NCI-H1930 (cell line): ENCODE data around the gene TEX51.
A peak's percentile ranks its signal among the peaks of the same experiment; 100 is the strongest.

Source experiments
- DNase-seq, 2 experiments: peaks; one replicate each; lab custom pipeline; 2025; lab: John Stamatoyannopoulos, UW

TEX51 gene

GRCh38 chr2:126879348-126880298 lies 19.1 kb upstream of the TEX51 start:
- DNase-seq = no peak

DNA sequence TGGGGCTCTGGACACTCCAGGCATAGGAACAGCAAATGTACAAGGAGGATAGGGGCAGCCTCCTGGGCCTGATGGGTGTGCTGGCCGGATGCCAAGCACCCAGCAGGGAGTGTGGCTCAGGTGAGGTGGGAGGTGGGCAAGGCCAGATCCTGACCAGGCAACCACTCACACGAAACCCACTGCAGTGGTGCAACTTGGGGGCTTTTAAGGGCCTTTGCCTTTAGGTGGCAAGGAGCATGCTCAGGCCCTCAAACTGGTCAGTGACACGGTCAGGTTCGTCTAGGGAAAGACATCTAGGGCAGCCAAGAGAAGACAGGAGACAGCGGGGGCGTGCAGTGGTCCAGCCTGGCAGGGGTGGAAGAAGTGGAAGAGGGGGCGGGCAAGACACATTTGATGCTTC lies 18.4 kb upstream of the TEX51 start:
- no peak for DNase-seq

- no peak for DNase-seq
These were observed 17.9 kb upstream of the TEX51 start for GRCh38 chr2:126880817-126881216.

- DNase-seq = no peak
These were observed 17.1 kb upstream of the TEX51 start for GRCh38 chr2:126881591-126881990.

GRCh38 chr2:126882181-126882580 lies 16.5 kb upstream of the TEX51 start:
- no peak for DNase-seq

DNA sequence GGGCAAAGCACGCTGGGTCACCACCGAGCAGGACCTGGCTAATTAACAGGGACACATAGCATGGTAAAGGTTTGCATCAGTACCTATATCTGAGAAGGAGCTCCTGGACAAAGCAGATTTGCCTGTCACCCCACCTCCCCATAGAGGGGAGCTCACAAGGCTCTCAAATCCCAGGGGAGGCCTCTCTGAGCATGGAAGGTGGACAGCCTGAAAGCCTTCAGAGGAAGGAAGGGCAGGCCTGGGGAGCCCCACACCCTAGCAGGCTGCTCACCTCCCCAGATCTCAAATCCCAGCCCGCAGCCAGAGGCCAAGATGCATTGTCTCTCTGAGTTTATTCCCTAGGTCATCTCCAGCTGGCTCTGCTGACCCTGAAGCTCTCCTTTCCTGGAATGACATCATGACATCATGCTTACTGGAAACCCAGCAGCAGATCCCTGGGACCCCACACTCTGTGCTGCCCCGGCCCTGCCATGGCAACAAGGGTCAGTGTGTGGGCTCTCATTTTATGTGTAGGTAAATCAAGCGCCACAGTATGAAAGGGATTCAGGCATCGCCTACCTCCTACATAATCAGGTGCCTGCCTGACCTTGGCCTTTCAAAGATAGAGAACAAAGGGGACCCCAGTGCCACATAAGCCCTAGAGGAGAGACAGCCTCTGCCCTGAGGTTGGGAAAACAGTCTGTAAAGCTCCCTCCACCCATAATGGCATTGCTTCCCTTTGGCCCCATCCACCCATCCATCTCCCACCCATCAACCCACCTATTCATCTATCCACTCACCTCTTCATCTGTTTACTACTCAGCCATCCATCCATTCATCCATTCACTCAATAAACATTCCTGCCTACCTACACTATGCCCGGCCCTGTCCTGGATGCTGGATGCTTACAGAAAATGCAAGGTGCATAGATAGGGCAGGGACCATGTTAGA lies 15.7 kb upstream of the TEX51 start:
- no peak for DNase-seq

DNA sequence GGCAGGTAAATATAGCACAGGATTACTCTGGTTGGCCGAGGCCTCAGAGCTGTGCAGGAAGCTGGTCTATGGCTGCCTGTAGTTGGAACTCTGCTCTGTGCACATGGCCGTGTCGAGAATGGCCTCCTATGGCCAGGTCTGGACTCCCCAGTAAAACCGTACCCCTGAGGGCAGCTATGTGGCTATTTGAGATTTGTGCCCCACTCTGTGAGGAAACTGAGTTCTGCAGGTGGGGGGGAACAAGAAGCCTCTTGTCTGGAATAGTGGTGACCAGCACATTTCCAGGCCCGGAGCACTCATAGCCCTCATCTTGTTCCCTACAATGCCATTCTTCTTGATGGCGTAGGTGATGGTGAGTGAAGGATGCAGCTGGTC lies 15.0 kb upstream of the TEX51 start:
- no peak for DNase-seq

GRCh38 chr2:126884861-126885750 lies 13.6 kb upstream of the TEX51 start:
- DNase-seq = no peak

DNA sequence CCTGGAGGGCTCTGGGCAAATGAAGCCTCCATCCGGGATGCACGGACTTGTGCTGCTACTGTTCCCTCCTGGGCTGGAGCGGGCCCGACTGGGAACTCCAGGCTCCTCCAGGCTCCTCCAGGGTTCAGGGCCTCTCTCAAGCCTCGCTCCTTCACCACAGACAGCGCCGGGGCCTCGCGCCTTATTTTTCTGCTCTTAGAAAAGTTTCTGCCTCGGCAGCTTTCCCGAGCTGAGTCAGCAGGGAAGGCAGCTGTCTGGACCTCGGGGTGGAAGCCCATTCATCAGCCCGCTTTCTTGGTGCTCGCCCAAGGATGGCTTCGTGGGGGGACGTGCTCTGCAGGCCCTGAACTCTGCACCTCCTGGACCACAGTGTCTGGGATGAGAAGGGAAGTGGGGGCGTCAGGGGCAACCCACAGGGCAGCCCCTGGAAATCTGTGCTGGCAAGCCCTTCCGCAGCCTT lies 12.9 kb upstream of the TEX51 start:
- DNase-seq = no peak

DNA sequence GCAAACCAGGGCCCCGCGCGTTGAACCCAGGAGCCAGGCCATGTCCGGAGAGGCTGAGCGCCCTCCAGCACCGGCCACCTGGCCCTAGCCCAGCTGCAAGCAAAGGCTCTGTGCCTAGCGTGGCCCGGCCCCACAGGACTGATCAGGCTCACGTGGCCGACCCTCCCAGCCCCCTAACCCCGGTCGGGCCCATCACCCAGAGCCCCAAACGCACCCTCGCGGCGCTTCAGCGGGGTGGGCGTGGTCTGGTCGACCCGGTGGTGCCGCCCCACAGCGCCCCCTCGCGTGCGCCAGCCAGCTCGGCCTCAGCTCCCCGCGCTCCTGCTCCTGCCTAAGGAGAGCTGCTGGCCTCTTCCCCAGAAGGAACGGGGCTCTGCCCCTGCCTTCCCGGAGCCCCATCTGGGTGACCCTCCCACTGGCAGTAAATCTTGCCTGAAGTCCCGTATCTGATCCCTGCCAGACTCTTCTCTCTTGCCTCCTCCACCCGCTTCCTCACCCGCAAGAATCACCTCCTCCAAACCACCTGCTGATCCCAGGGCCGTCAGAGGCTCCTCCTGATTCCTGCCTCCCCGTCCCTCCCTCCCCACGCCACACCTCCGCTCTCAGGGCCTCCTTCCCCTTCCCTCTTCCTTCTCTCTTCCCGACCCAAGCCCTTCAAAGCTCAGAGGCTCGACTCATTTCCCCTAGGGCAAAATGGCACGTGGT lies 12.3 kb upstream of the TEX51 start:
- peak; percentile 45 to 78 for DNase-seq

DNA sequence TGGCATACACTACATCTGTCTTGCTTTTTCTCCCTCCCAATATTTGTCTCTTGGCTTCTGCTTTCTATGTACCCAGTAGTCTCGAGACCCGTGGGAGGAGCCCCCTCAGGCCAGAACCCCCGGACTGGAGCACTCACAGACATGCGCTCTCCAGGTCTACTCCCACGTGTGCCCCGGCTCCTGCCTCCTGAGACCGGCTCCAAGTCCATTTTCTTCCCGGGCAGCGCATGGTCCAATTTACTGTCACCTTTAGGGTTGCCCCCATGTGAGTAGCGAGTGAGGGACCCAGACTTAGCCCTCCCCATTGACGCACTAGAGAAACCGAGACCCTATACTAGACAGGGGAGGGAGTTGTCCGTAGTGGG lies 11.8 kb upstream of the TEX51 start:
- no peak for DNase-seq

DNA sequence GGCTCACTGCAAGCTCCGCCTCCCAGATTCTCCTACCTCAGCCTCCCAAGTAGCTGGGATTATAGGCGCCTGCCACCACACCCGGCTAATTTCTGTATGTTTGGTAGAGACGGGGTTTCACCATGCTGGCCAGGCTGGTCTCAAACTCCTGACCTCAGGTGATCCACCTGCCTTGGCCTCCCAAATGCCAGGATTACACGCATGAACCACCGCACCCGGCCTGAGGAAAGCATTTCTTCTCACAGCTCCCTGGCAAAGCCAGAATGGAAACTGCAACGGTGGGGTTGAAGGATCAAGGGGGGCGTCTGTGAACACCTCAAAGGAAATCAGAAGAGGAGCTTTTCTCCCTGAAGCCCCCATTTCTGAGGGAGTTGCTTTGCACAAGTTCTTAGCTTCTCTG lies 11.2 kb upstream of the TEX51 start:
- DNase-seq = no peak

GRCh38 chr2:126888046-126888445 lies 10.6 kb upstream of the TEX51 start:
- no peak for DNase-seq

DNA sequence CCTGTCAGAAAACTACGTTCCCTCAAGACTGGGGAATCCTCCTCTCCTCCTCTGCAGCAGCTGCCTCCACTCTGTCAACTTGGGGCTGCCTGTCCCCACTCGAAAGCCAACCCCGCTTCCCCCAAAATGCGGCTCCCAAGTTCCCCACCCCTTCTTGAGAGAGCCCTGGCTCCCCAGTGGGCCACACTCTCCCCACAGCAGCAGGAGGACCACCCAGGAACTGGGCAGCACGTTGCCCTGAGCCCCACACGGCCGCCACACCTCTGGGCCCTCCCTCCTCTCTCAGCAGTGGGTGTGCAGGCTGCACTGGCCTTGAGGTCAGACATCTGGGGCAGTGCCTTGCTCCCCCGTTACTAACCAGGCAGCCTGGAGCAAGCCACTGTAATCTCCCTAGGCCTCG lies 9.6 kb upstream of the TEX51 start:
- DNase-seq = no peak

DNA sequence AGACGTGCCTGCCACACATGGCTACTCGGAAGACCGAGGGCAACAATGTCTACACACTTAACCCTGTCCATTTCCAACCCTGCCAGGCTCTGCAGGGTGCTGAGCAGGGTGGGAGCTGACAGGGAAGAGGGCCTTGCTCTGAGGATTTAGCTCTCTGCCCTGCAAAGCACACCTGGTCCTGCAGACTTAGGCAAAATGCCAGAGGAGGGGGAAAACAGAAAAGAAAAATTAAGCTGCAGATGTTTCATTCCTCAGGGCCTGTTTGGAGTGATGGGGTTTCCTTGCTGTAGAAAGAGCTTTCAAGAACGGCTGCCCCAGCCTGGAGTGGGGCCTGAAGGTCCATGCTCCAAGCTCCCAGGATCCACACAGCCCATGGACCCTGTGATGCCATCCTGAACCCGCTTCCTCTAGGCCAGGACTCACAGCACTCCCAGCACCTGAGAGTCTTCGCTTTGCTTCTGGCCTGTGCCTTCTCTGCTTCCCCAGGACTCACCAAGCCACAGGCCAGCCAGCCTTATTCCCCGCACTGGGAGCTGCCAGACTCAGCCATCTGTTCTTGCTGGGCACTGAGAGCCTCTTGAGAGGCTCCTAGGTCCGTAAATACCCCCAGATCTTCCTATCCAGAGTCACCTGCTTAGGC lies 9.1 kb upstream of the TEX51 start:
- DNase-seq = no peak

GRCh38 chr2:126890136-126890510 lies 8.6 kb upstream of the TEX51 start:
- no peak for DNase-seq

GRCh38 chr2:126890551-126891450 lies 7.9 kb upstream of the TEX51 start:
- DNase-seq = no peak

GRCh38 chr2:126891681-126892500 lies 6.8 kb upstream of the TEX51 start:
- no peak for DNase-seq

GRCh38 chr2:126893153-126893552 lies 5.5 kb upstream of the TEX51 start:
- no peak for DNase-seq
